Measurements from ENCODE around the gene ALPK3. TPM values are rescaled to one million over a fixed set of nuclear protein-coding genes. Genes with fewer than 3 reads are reported as not detected.

The ALPK3 gene
- total RNA-seq, 4 donors from 2014 or later, result 0.88 to 6.3 (median 3.4) TPM

DNA sequence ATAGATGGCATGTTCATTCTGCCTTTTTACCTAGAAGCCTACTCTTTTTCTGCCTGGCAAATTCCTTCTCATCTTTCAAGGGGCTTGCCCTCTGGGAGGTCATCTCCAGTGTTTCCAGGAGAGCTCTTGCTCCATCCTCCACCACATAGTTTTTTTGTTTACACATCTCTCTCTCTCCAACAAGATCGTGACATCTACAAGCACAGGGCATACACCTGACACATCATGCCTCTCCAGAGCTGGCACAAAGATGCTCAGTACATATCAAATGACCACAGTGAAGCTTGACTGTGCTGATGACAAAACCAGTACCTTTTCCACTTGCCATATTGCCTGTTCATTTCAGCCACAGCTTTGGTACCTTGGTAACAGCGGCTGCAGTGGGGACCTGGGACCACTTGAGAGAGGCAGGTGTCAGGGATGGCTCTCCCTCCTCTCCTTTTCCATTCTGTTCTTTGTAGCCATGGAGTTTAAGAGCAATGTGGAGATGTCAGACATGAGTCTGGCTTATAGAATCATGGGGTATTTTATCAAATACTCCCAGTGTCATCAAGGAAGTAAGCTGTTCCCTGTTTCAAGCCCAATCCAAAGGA is 15.4 kb downstream of the ALPK3 start:
- Histone ChIP-seq H3K27me3 (no peaks in the 10 kb centered on the region), H3K4me3 (no peak overlapping the region), H3K4me1 (no peaks in the 10 kb centered on the region), H3K27ac (no peak overlapping the region), H3K9me3 (no peaks in the 10 kb centered on the region), H3K36me3 (no peaks in the 10 kb centered on the region)
- intact Hi-C loops (cut with DNase I; ENCODE audit: low total_unique reads), result no loop called here
- no peak for TF ChIP-seq POLR2A (IDR thresholded peaks at IDR 0.05)
- TF ChIP-seq, protein P1, sequence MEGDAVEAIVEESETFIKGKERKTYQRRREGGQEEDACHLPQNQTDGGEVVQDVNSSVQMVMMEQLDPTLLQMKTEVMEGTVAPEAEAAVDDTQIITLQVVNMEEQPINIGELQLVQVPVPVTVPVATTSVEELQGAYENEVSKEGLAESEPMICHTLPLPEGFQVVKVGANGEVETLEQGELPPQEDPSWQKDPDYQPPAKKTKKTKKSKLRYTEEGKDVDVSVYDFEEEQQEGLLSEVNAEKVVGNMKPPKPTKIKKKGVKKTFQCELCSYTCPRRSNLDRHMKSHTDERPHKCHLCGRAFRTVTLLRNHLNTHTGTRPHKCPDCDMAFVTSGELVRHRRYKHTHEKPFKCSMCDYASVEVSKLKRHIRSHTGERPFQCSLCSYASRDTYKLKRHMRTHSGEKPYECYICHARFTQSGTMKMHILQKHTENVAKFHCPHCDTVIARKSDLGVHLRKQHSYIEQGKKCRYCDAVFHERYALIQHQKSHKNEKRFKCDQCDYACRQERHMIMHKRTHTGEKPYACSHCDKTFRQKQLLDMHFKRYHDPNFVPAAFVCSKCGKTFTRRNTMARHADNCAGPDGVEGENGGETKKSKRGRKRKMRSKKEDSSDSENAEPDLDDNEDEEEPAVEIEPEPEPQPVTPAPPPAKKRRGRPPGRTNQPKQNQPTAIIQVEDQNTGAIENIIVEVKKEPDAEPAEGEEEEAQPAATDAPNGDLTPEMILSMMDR (IDR thresholded peaks at IDR 0.05), result no peak
- no peak for DNase-seq

DNA sequence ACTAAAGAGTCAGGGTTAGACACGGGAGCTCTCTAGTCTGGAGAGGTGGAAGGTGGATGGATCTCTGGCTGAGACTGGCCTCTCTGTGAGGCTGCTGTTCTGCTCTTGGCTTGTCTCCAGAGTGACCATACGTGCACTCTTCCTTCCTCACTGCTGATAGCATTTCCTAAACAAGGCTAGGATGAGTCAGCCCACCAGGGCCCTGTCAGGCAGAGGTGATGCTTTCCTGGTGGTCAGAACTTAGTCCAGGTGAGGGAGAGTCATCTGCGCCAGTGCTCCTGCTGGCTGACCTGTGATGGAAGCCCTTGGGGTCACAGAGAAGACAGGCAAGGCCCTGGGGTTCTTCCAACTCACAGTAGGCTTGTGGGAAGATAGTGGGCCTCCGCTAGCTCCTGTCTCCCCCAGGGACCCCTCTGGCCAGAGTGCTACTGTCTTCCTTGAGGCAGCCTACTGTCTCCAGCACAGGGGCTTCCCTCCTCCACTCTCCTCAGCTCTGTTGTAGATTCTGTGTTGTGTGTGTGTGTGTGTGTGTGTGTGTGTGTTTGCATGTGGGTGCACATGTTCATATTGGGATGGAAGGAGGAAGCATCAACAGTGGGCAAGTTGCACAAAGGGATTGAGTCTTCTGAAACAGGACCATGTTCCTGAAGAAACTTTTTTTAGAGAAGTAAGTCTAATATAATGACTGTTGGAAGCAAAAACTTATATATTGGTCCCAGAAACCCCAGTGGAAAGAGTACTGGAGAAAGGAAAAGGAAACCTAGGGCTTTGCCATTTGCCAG is 16.5 kb downstream of the ALPK3 start:
- Histone ChIP-seq H3K4me1 (no peaks in the 10 kb centered on the region), H3K9me3 (no peaks in the 10 kb centered on the region), H3K27ac (no peak overlapping the region), H3K27me3 (no peaks in the 10 kb centered on the region), H3K36me3 (no peaks in the 10 kb centered on the region), H3K4me3 (no peak overlapping the region)
- intact Hi-C loops (cut with DNase I; ENCODE audit: low total_unique reads), result no loop called here
- TF ChIP-seq, protein P1 (IDR thresholded peaks at IDR 0.05), result no peak
- TF ChIP-seq POLR2A (IDR thresholded peaks at IDR 0.05), result no peak
- DNase-seq, result peak; percentile 47 to 55

DNA sequence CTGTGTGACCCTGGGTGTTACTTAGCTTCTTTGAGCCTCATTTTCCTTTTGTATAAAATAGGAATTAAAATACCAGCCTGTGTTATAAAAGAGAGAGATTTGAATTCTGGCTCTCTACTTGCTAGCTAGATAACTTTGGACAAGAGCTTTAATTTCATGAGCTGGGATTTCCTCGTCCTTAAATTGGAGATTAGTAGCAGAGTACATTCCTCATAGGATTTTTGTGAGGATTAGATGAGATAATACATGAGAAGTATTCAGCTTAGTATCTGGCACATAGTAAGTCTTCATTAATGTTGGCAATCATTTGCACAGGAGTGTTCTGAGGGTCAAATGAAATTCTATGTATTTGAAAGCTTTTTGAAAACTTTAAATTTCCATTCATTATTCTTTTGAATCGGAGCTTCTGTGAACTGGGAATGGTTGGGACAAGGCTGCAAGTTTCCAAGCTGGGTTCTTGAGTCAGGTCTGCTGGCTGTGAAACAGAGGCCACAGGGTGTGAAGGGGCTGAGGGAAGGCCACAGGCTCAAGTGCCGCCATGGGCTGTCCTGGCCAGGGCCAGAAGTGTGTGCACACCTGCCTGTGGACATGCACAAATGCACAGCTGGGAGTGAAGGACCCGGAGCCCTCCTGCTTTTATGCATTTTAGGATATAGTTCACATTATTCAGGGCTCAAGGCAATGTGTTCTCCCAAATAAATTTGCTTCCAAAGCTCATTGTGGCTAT is 17.2 kb downstream of the ALPK3 start:
- H3K36me3 ChIP-seq, result no peaks in the 10 kb centered on the region
- no peaks in the 10 kb centered on the region for H3K9me3 ChIP-seq
- intact Hi-C loops (cut with DNase I; ENCODE audit: low total_unique reads), result no loop called here
- no peaks in the 10 kb centered on the region for H3K4me1 ChIP-seq
- TF ChIP-seq, protein P1 (IDR thresholded peaks at IDR 0.05), result no peak
- no peak for TF ChIP-seq POLR2A (IDR thresholded peaks at IDR 0.05)
- DNase-seq, result no peak
- no peaks in the 10 kb centered on the region for H3K27me3 ChIP-seq
- H3K27ac ChIP-seq, result no peak overlapping the region
- no peak overlapping the region for H3K4me3 ChIP-seq

DNA sequence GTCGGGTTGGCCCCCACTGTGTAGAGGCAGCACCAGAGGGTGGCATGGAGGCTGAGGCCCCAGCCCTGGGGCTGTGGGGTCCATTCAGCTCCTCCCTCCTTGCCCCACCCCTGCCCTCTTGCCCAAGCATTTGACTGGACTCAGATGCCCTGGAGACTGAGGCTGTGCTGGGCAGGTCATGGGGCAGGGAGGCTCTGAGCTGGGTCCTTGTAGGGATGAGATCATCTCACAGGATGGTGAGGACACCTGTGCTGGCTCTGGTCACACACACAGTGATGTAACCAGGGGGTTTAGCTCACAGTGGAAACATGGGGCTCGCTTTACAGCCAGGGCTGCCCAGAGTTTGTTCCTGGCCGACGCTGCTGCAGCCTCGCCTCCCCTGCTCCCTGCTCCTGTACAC is 17.8 kb downstream of the ALPK3 start:
- intact Hi-C loops (cut with DNase I; ENCODE audit: low total_unique reads), result no loop called here
- no peaks in the 10 kb centered on the region for H3K4me1 ChIP-seq

More for the DNA sequence above, 17.8 kb downstream of the ALPK3 start:
- no peak for TF ChIP-seq POLR2A (IDR thresholded peaks at IDR 0.05)
- TF ChIP-seq, protein P1 (IDR thresholded peaks at IDR 0.05), result no peak
- H3K9me3 ChIP-seq, result no peaks in the 10 kb centered on the region
- H3K4me3 ChIP-seq, result no peak overlapping the region
- no peaks in the 10 kb centered on the region for H3K27me3 ChIP-seq
- no peaks in the 10 kb centered on the region for H3K36me3 ChIP-seq
- no peak overlapping the region for H3K27ac ChIP-seq
- DNase-seq, result no peak
